GM12892 (cell line): Measurements from ENCODE around the gene SLC4A3.

Source experiments
- POLR2A ChIP-seq: IDR thresholded peaks from 2 replicates; pipeline ENCODE4 v1.6.1; 2011; ENCODE audit warnings: low read depth, low read length, control low read depth
- POLR2AphosphoS5 ChIP-seq: IDR thresholded peaks from 2 replicates; pipeline ENCODE4 v1.6.1; 2011; ENCODE audit warnings: low read depth, low read length, control low read depth

DNA sequence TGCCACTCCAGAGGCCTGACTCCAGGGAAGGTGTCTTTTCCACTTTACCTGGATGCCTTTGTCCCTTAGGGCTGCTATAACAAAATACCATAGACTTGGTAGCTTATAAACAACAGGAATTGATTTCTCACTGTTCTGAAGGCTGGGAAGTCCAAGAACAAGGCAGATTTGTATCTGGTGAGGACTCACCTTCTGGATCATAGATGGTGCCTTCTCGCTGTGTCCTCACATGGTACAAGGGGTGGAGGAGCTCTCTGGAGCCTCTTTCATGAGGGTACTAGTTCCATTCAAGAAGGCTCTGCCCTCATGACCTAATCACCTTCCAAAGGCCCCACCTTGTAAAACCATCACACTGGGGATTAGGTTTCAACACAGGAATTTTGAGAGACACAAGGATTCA lies 52.1 kb downstream of the SLC4A3 start:
- TF ChIP-seq POLR2AphosphoS5: no peak
- TF ChIP-seq POLR2A: no peak
